ENCODE results near the gene PROM2. TPM values are rescaled to one million over a fixed set of nuclear protein-coding genes. Genes with fewer than 3 reads are reported as not detected.

Gene PROM2
- total RNA-seq, 1 experiment from 2014 or later = 1.8 TPM

DNA sequence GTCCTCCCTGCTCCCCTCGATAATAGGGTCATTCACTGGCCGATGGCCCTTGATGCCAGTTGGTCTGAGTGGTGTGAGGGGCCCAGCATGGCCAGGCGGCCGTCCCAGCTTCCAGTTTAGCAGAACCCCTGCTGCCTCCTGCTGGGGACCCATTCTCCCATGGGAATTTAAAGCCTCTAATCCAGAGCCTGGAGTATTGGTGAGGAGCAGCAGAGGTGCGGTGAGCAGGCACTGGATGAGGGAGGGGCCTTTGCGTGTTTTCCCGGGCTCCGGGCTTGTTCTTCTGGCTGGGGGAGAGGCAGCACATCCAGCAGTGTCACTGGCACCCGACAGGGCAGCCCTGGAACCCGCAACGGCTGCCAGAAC, 40.3 kb downstream of the PROM2 start:
- no peak overlapping the region for H3K4me3 ChIP-seq (ENCODE audit: insufficient read depth, low read depth, low read length)
- H3K36me3 ChIP-seq (replicated peaks; ENCODE audit: control insufficient read depth, insufficient read depth, low read length) = no peaks in the 10 kb centered on the region
- no peaks in the 10 kb centered on the region for H3K27me3 ChIP-seq (ENCODE audit: control insufficient read depth, insufficient read depth, low read length)
- DNase-seq = no peak

DNA sequence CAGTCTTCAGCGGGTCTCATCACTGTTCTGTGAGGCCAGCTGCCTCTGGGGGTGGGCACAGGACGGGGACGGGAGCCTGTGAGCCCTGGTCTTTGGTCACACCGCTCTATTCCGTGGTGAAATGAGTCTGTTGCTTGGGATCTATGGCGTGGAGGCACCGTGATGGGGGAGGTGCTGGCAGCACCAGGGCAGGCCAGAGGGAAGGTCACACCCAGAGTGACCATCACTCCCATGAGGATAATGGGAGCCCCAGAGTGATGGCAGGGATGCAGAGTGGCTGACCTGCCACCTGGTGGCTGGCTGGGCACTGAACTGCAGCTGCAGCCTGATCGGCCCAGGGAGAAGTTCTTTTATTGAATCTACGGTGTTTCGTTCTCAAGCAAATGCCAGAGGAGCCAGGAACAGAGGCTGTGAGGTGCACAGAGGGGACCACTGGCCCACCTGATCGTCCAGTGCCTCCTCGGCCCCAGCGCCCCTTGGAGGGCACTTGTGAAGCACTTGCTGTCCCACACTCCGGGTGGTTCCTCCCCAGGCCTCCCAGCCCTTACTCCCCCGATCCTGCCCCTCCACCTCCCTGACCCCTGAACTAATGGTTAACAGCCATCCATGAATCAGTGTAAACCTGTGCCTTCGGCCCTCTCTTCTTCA, 40.8 kb downstream of the PROM2 start:
- Histone ChIP-seq H3K4me3 (ENCODE audit: insufficient read depth, low read depth, low read length) (no peak overlapping the region), H3K36me3 (replicated peaks; ENCODE audit: control insufficient read depth, insufficient read depth, low read length) (no peaks in the 10 kb centered on the region), H3K27me3 (ENCODE audit: control insufficient read depth, insufficient read depth, low read length) (no peaks in the 10 kb centered on the region)
- DNase-seq = peak; percentile 95

DNA sequence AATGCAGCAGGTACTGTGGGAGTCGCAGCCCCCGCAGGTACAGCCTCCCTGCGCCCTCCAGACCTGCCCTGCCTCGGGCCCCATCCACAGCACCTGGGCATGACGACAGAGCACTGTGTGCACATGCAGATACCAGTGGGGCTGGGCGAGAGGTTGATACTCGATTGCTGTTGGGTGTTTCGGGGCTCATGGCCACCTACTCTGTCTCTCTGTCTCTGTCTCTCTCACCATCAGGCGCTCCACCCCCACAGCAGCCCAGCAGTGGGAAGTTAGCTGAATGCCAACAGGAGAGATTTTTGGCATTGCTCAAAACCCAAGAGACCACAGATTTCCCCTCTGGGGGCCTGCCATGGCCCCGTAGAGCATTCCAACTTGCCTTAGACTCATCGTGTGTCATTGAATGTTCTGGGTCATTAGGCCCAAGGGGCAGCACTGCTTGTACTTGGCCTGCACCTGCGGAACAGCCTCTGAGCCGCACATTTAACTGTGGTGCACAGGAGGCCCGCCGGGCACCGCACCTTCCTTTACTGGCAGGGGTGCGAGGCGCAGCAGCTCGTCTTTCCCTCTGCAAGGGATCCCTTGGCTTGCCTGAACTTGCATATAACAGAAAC, 41.7 kb downstream of the PROM2 start:
- H3K27me3 ChIP-seq (ENCODE audit: control insufficient read depth, insufficient read depth, low read length) = no peaks in the 10 kb centered on the region
- no peak overlapping the region for H3K4me3 ChIP-seq (ENCODE audit: insufficient read depth, low read depth, low read length)
- no peak for DNase-seq
- H3K36me3 ChIP-seq (replicated peaks; ENCODE audit: control insufficient read depth, insufficient read depth, low read length) = no peaks in the 10 kb centered on the region

DNA sequence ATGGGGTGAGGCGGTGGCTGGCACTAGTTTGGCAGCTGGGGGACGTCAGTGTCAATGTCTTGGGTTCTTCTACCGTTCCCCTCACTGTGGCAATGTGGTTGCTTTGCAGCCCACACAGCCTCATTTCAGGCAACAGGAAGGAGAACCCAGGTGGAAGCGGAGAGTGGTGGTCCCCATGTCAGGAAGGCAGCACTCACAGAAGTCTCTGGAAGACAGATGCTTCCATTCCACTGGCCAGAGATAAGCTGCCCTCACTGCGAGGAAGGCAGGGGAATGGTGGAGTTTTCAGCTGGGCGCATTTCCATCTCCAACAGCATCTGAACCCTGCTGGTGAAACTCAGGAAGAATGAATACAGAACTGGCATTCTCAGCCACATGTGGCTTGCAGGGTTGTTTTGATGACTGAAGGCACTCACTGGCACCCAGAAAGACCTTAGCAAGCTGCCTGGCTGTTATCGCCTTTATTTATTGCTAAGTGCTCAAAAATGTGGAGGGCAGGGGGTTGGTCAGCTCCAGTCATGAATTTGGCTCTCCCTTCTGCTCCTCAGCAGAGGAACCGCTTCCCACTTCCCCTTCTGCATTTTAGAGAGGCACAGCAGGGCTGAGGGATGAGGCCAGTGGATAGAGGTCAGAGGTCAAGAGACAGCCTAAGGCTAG, 42.3 kb downstream of the PROM2 start:
- H3K4me3 ChIP-seq (ENCODE audit: insufficient read depth, low read depth, low read length) = no peak overlapping the region
- DNase-seq = no peak
- H3K27me3 ChIP-seq (ENCODE audit: control insufficient read depth, insufficient read depth, low read length) = no peaks in the 10 kb centered on the region
- H3K36me3 ChIP-seq (replicated peaks; ENCODE audit: control insufficient read depth, insufficient read depth, low read length) = no peaks in the 10 kb centered on the region

DNA sequence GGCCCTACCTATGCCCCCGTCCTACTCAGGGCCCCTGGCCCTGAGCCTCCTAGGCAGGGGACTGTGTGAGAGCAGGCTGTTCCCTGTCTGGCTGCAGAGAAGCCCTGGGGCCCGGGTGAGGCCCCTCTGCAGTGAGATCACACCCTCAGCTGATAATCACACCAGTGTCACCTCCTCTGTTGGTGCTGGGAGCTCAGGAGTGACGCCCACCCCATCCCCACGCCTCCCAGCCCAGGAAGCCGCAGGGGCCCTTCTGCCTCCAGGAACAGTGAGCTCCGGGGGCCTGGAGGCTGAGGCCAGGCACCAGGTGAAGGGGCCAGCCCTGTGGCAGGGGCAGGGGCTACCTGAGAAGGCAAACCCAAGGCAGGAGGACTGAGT, 42.9 kb downstream of the PROM2 start:
- no peaks in the 10 kb centered on the region for H3K27me3 ChIP-seq (ENCODE audit: control insufficient read depth, insufficient read depth, low read length)
- H3K4me3 ChIP-seq (ENCODE audit: insufficient read depth, low read depth, low read length) = no peak overlapping the region
- no peaks in the 10 kb centered on the region for H3K36me3 ChIP-seq (replicated peaks; ENCODE audit: control insufficient read depth, insufficient read depth, low read length)
- no peak for DNase-seq

DNA sequence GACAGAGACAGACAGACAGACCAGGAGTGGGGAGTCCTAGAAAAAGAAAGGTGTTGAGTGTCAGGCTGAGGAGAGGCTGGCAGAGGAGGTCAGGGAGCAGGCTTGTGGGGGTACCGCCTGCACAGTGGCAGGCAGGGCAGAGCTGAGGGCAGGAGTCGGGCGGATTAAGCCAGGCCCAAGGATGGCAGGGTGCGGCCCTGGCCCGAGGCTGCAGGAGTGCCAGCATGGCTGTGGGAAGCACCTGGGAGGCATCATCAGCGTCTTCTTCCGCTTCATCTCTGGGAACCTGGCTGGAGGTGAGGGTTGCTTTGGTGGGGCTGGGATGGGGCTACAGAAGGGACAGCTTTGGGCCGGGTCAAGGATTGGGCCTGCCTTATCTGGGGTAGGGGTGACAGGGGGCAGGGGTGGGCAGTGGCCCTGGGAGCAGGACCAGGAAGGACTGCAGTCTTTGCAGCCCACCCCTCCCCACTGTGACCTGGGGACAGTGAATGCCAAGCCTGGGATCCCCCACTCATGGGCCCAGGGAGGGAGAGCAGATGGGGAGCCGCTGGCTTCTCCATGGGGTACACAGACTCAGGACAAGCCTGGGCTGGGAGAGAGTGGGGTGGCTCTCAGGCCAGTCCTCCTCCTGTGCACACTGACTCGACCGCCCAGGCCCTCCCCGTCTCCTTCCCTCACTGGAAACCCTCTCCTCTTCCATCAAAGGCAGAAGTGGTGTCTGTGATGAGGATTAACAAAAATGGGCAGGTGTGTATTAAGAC, 43.6 kb downstream of the PROM2 start:
- DNase-seq = no peak
- H3K27me3 ChIP-seq (ENCODE audit: control insufficient read depth, insufficient read depth, low read length) = no peaks in the 10 kb centered on the region
- no peak overlapping the region for H3K4me3 ChIP-seq (ENCODE audit: insufficient read depth, low read depth, low read length)
- no peaks in the 10 kb centered on the region for H3K36me3 ChIP-seq (replicated peaks; ENCODE audit: control insufficient read depth, insufficient read depth, low read length)

DNA sequence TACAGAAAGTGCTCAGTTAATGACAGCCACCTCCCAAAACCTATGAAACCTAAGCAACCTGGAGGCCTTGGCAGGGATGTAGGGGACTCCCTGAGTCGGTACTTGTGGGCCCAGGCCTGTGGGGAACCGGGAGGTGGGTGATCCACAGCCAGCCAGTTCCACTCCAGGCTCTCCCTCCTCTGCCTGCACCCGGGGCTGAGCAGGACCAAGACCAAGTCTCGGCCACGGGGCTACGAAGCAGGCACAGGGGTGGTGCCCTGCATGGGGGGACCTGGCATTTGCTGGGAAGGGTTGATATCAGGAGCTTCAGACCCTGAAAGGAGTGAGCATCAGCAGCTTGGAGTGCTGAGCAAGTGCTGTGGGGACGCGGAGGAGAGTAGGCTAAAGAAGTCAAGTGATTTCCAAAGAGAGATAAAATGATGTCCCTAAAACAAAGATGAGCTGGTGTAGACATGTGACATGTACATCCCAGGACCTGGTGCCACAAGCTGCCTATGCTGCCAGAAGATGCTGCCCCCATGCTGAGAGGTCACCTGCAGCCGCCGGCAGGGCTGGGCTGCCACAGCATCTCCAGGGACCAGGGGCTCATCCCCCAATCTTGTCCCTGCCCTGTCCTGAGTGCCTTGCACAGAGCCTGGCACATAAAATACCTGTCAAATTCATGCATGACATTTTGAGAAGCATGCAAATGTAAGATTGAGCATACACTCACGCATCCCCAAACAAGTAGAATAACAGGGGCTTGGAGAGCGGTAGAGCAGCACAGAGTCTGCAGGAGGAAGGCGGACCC, 44.4 kb downstream of the PROM2 start:
- Histone ChIP-seq H3K27me3 (ENCODE audit: control insufficient read depth, insufficient read depth, low read length) (no peaks in the 10 kb centered on the region), H3K4me3 (ENCODE audit: insufficient read depth, low read depth, low read length) (no peak overlapping the region), H3K36me3 (replicated peaks; ENCODE audit: control insufficient read depth, insufficient read depth, low read length) (no peaks in the 10 kb centered on the region)
- DNase-seq = no peak

DNA sequence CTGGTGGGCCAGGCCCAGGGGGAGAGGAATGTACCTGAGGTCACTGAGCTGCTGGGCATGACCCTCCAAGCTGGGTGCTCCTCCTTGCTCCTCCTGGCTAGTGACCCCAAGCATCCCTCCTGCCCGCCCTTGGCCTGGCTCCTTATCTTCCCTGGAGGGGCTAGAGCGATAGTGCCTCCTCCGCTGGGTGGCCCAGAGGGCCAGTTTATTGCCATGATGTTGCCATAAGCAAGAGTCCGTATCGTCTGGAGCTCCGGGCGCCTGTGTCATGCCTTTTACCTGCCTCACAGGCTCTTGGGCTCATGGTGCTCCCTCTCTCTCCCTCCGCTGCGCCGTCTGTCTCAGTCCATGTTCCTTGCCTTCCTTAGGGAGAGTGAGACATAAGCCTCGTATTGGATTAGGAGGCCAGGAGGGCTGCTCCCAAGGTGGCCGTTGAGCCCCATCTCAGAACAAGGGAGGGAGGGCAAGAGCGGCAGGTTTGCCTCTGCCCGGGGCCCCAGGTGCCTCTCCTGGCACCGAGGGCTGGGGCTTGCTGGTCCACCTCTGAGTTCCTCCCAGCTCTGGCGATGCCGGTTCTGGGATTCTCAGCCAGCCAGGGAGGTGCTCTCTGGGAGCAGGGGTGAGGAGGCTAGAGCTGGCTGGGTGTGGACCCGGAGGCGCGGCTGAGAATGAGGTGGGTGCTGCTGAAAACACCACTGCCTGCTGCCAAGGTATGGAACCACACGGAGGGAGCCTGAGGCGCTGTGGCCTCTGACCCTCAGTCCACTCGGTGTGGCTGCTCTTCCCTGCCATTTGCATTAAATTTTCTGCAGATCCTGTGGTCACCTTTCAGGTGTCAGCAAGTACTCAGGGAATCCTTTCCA, 45.5 kb downstream of the PROM2 start:
- DNase-seq = no peak
- H3K4me3 ChIP-seq (ENCODE audit: insufficient read depth, low read depth, low read length) = no peak overlapping the region
- no peaks in the 10 kb centered on the region for H3K27me3 ChIP-seq (ENCODE audit: control insufficient read depth, insufficient read depth, low read length)
- no peaks in the 10 kb centered on the region for H3K36me3 ChIP-seq (replicated peaks; ENCODE audit: control insufficient read depth, insufficient read depth, low read length)

DNA sequence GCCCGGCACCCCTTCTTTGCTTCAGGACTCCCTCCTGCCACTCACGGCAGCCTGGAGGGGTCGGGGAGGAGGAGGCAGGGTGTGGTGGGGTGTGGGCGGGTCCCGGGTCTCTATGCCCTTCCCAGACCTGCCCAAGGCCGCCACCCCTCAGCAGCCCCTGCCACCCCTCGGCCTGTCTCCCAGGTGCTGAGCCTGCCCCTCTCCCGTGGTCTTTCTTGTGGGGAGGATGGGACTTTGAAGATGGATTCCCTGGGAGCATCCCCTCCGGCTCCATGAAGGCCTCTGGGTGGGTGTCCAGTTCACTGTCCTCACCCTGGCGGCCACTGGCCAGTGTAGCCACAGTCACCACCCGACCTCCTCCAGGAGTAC, 46.1 kb downstream of the PROM2 start:
- Histone ChIP-seq H3K27me3 (ENCODE audit: control insufficient read depth, insufficient read depth, low read length) (no peaks in the 10 kb centered on the region), H3K36me3 (replicated peaks; ENCODE audit: control insufficient read depth, insufficient read depth, low read length) (no peaks in the 10 kb centered on the region), H3K4me3 (ENCODE audit: insufficient read depth, low read depth, low read length) (no peak overlapping the region)
- no peak for DNase-seq

DNA sequence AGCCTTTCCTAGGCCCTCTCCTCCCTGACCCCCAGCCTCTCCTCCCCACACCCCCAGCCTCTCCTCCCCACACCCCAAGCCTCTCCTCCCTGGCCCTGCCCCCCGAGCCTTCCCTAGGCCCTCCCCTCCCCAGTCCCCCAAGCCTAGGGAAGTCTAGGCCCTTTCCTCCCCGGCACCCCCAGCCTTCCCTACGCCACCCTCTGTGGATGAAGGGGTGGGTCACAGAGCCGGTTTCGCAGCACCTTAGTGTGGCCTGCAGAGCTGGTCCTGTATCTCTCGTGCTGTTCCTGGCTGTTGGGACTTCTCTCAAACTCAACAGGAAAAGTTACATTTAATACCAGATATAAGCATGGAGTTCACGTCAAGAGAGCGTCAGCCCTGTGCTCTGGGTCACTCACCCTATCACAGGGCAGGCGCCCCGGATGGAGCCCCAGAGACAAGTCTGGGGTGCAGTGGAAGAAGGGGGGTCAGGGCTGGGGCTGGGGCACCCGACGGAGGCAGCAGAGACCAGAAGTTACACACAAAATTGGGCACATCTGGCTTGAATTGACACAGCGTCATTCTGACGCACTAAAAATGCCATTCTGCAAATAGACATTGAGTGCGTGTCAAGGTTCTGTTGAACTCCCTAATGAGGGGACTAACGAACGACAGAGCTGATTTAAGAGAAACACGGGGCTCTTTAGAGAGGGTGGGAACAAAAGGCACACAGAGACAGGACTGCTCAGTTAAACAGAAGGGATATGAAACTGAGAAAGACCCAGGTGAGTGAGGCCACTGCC, 46.9 kb downstream of the PROM2 start:
- no peaks in the 10 kb centered on the region for H3K36me3 ChIP-seq (replicated peaks; ENCODE audit: control insufficient read depth, insufficient read depth, low read length)
- no peaks in the 10 kb centered on the region for H3K27me3 ChIP-seq (ENCODE audit: control insufficient read depth, insufficient read depth, low read length)
- H3K4me3 ChIP-seq (ENCODE audit: insufficient read depth, low read depth, low read length) = no peak overlapping the region
- DNase-seq = no peak

DNA sequence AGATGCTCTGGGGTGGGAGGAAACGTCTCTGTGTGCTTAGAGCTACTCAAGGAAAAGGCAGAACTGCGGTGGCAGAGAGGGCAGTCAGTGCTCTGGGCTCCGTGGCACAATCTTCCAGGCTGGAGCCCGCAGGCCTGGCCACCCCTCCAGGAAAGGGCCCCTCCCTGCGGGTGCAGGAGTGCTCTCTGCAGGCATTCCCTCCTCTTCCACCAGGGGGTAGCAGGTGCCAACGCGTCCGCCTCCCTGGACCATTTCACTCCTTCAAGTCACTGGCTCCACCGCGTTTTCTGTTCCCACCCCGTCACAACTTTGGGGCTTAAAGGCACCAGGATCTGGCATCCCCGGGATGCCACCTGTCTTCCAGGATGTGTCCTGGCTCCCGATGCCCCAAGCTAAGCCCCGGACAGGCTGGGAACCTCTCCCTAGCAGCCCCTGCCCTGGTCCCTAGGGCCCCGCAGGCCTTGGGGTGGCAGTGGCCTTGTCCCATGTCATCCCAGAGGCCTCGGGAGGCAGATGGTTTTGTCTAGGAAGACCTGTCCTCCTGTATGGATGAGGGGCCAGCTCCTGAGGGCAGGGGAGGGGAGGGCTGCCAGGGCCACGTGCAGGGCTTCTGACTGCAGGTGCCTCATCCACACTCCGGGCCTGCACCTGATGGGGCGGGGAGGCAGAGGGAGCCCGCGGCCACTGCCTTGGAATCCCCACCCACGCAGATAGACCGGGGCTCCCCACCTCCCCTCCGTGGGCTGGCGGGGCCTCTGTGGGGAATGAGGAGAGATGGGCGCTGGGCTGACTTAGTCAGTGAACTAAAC, 49.3 kb downstream of the PROM2 start:
- Histone ChIP-seq H3K4me3 (ENCODE audit: insufficient read depth, low read depth, low read length) (no peak overlapping the region), H3K36me3 (replicated peaks; ENCODE audit: control insufficient read depth, insufficient read depth, low read length) (no peaks in the 10 kb centered on the region), H3K27me3 (ENCODE audit: control insufficient read depth, insufficient read depth, low read length) (no peaks in the 10 kb centered on the region)
- peak; percentile 94 for DNase-seq

DNA sequence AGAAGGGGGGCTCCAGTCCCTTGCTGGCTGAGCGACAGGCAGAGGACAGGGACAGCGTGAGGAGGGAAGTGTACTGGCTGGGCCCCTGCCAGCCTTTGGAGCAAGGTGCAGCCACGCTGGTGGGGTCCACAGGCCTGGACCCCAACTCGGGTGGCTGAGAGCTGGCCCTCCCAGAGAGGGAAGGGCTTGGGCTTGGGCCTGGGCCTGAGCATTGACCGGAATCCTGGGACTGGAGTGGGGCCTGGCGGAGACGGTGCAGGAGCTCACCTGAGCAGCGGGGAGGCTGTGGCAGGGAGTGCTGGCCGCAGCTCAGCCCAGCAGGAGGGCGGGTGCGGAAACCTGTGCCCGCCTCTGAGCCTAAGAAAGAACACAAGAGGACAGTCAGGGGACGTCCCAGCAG, 50.8 kb downstream of the PROM2 start:
- H3K36me3 ChIP-seq (replicated peaks; ENCODE audit: control insufficient read depth, insufficient read depth, low read length) = no peaks in the 10 kb centered on the region
- no peak overlapping the region for H3K4me3 ChIP-seq (ENCODE audit: insufficient read depth, low read depth, low read length)
- H3K27me3 ChIP-seq (ENCODE audit: control insufficient read depth, insufficient read depth, low read length) = no peaks in the 10 kb centered on the region
- DNase-seq = no peak

All from H7 (cell line).